ENCODE measurements around the gene ERC2. TPM values are rescaled to one million over a fixed set of nuclear protein-coding genes. Genes with fewer than 3 reads are reported as not detected.

Gene ERC2
- total RNA-seq, 2 donors from 2014 or later: 16.1 to 22.8 TPM

GRCh38 chr3:55756976-55757375, 711.3 kb downstream of the ERC2 start:
- 100% methylated on average over 2 of the region's 2 CpGs; no CpG with 5 or more reads in 1 of the 2 experiments for WGBS, 2 experiments (ENCODE audit: insufficient coverage in 1 of 2, insufficient read length in 1 of 2)
- Mint-ChIP-seq H3K4me3 (no peak overlapping the region), H3K4me1 (peaks cover 4% of the 10 kb centered on the region), H3K27ac (no peak overlapping the region), H3K9me3 (no peaks in the 10 kb centered on the region), H3K27me3 (ENCODE audit: insufficient read depth) (no peaks in the 10 kb centered on the region), H3K36me3 (ENCODE audit: low read depth) (no peaks in the 10 kb centered on the region)
- Histone ChIP-seq H3K27ac (ENCODE audit: low read depth, low read length) (no peak overlapping the region), H3K9ac (ENCODE audit: extremely low read depth, low read length, poor library complexity, severe bottlenecking) (no peak overlapping the region), H3K4me3 (ENCODE audit: low read length) (no peak overlapping the region), H3K9me3 (ENCODE audit: control insufficient read depth, low read length) (no peaks in the 10 kb centered on the region), H3K27me3 (ENCODE audit: control insufficient read depth, insufficient read depth, low read length, poor library complexity, severe bottlenecking) (no peaks in the 10 kb centered on the region), H3K36me3 (ENCODE audit: control insufficient read depth, insufficient read depth, low read length) (no peaks in the 10 kb centered on the region), H3K4me1 (ENCODE audit: control insufficient read depth, insufficient read depth, low read length) (no peaks in the 10 kb centered on the region)
- no peak for TF ChIP-seq CTCF (conservative IDR thresholded peaks at IDR 0.05)
- no peak for DNase-seq

GRCh38 chr3:55755516-55756205, 712.6 kb downstream of the ERC2 start:
- H3K27ac ChIP-seq (ENCODE audit: low read depth, low read length): no peak overlapping the region
- no peaks in the 10 kb centered on the region for H3K36me3 ChIP-seq (ENCODE audit: control insufficient read depth, insufficient read depth, low read length)
- H3K9me3 ChIP-seq (ENCODE audit: control insufficient read depth, low read length): no peaks in the 10 kb centered on the region
- H3K27ac Mint-ChIP-seq: no peak overlapping the region
- H3K4me3 ChIP-seq (ENCODE audit: low read length): no peak overlapping the region
- H3K36me3 Mint-ChIP-seq (ENCODE audit: low read depth): no peaks in the 10 kb centered on the region
- no peaks in the 10 kb centered on the region for H3K9me3 Mint-ChIP-seq
- no peaks in the 10 kb centered on the region for H3K4me1 ChIP-seq (ENCODE audit: control insufficient read depth, insufficient read depth, low read length)
- no peaks in the 10 kb centered on the region for H3K27me3 Mint-ChIP-seq (ENCODE audit: insufficient read depth)
- WGBS, 2 experiments (ENCODE audit: insufficient coverage in 1 of 2, insufficient read length in 1 of 2): 51 to 79% methylated on average over 7 to 9 of the region's 9 CpGs
- H3K4me1 Mint-ChIP-seq: peaks cover 4% of the 10 kb centered on the region
- DNase-seq: no peak
- no peak for TF ChIP-seq CTCF (conservative IDR thresholded peaks at IDR 0.05)
- no peak overlapping the region for H3K4me3 Mint-ChIP-seq
- no peaks in the 10 kb centered on the region for H3K27me3 ChIP-seq (ENCODE audit: control insufficient read depth, insufficient read depth, low read length, poor library complexity, severe bottlenecking)
- no peak overlapping the region for H3K9ac ChIP-seq (ENCODE audit: extremely low read depth, low read length, poor library complexity, severe bottlenecking)

- no peaks in the 10 kb centered on the region for H3K27me3 ChIP-seq (ENCODE audit: control insufficient read depth, insufficient read depth, low read length, poor library complexity, severe bottlenecking)
- H3K4me1 ChIP-seq (ENCODE audit: control insufficient read depth, insufficient read depth, low read length): no peaks in the 10 kb centered on the region
- WGBS, 2 experiments (ENCODE audit: insufficient coverage in 1 of 2, insufficient read length in 1 of 2): 88 to 100% methylated on average over 1 to 5 of the region's 5 CpGs
- H3K9me3 Mint-ChIP-seq: no peaks in the 10 kb centered on the region
- no peaks in the 10 kb centered on the region for H3K36me3 ChIP-seq (ENCODE audit: control insufficient read depth, insufficient read depth, low read length)
- H3K27ac ChIP-seq (ENCODE audit: low read depth, low read length): no peak overlapping the region
- no peak overlapping the region for H3K27ac Mint-ChIP-seq
- DNase-seq: no peak
- no peak overlapping the region for H3K4me3 Mint-ChIP-seq
- no peak for TF ChIP-seq CTCF (conservative IDR thresholded peaks at IDR 0.05)
- no peak overlapping the region for H3K9ac ChIP-seq (ENCODE audit: extremely low read depth, low read length, poor library complexity, severe bottlenecking)
- H3K9me3 ChIP-seq (ENCODE audit: control insufficient read depth, low read length): no peaks in the 10 kb centered on the region
- H3K27me3 Mint-ChIP-seq (ENCODE audit: insufficient read depth): no peaks in the 10 kb centered on the region
- H3K4me1 Mint-ChIP-seq: no peaks in the 10 kb centered on the region
- H3K36me3 Mint-ChIP-seq (ENCODE audit: low read depth): no peaks in the 10 kb centered on the region
- H3K4me3 ChIP-seq (ENCODE audit: low read length): no peak overlapping the region
Measured at GRCh38 chr3:55752911-55753310, 715.4 kb downstream of the ERC2 start.
